ENCODE measurements around the gene CDH5. TPM values are rescaled to one million over a fixed set of nuclear protein-coding genes. Genes with fewer than 3 reads are reported as not detected.

The CDH5 gene
- total and polyA plus RNA-seq, 4 donors = 5.5 to 21.9 (median 17.5) TPM

DNA sequence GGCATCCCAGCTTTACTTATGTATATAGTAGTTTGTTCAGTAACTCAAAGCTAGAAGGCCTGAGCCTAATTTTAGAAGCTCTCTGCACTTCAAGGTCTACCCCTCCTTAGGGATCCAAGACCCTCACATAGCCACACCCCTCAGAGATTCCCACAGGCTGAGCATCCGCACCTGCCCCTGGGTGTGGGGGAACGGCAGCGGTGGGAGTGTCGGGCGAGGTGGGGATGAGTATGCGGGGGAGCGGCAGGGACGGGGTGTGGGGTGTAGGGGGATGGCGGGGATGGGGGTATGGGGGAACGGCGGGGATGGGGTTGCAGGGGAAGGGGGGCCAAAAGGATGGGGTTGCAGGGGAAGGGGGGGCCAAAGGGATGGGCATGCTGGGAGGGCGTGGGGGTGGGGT lies 35.7 kb downstream of the CDH5 start:
- no peak overlapping the region for H3K4me3 ChIP-seq (ENCODE audit: low read depth in 1 of 3, low read length in 3 of 3)
- no peak overlapping the region for H3K9ac ChIP-seq (ENCODE audit: low read depth in 1 of 2, low read length in 2 of 2)
- DNase-seq (ENCODE audit: low spot score) = no peak
- WGBS = 78% methylated on average over 12 of the region's 12 CpGs
- no peak overlapping the region for H3K27ac ChIP-seq (ENCODE audit: low read depth in 1 of 2, low read length in 2 of 2)
- no peaks in the 10 kb centered on the region for H3K9me3 ChIP-seq (ENCODE audit: control insufficient read depth in 4 of 4, low read length in 3 of 4)
- peaks cover 0 to 4% (median 0%) of the 10 kb centered on the region in 4 donors for H3K27me3 ChIP-seq (ENCODE audit: control insufficient read depth in 4 of 4, insufficient read depth in 4 of 4, low read length in 3 of 4)
- no peak for TF ChIP-seq TAF1 (conservative IDR thresholded peaks at IDR 0.05)
- no peak for TF ChIP-seq NR2F2 (IDR thresholded peaks at IDR 0.05)
- no peak for TF ChIP-seq HNF4G (IDR thresholded peaks at IDR 0.05)
- TF ChIP-seq, protein P1, sequence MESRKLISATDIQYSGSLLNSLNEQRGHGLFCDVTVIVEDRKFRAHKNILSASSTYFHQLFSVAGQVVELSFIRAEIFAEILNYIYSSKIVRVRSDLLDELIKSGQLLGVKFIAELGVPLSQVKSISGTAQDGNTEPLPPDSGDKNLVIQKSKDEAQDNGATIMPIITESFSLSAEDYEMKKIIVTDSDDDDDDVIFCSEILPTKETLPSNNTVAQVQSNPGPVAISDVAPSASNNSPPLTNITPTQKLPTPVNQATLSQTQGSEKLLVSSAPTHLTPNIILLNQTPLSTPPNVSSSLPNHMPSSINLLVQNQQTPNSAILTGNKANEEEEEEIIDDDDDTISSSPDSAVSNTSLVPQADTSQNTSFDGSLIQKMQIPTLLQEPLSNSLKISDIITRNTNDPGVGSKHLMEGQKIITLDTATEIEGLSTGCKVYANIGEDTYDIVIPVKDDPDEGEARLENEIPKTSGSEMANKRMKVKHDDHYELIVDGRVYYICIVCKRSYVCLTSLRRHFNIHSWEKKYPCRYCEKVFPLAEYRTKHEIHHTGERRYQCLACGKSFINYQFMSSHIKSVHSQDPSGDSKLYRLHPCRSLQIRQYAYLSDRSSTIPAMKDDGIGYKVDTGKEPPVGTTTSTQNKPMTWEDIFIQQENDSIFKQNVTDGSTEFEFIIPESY (IDR thresholded peaks at IDR 0.05) = no peak
- no peak for TF ChIP-seq RXRA (IDR thresholded peaks at IDR 0.05)
- peaks cover 0 to 7% (median 7%) of the 10 kb centered on the region in 4 donors for H3K4me1 ChIP-seq (ENCODE audit: control insufficient read depth in 4 of 4, insufficient read depth in 4 of 4, low read length in 3 of 4)
- H3K36me3 ChIP-seq (ENCODE audit: control insufficient read depth in 4 of 4, insufficient read depth in 3 of 4, low read depth in 1 of 4, low read length in 3 of 4) = peaks cover 0 to 2% (median 0%) of the 10 kb centered on the region in 4 donors

DNA sequence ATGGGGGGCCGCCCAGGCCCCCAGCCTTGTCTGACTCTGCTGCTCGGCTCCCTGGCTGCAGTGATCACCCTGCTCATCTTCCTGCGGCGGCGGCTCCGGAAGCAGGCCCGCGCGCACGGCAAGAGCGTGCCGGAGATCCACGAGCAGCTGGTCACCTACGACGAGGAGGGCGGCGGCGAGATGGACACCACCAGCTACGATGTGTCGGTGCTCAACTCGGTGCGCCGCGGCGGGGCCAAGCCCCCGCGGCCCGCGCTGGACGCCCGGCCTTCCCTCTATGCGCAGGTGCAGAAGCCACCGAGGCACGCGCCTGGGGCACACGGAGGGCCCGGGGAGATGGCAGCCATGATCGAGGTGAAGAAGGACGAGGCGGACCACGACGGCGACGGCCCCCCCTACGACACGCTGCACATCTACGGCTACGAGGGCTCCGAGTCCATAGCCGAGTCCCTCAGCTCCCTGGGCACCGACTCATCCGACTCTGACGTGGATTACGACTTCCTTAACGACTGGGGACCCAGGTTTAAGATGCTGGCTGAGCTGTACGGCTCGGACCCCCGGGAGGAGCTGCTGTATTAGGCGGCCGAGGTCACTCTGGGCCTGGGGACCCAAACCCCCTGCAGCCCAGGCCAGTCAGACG lies 36.2 kb downstream of the CDH5 start:
- 78% methylated on average over 61 of the region's 61 CpGs for WGBS
- H3K36me3 ChIP-seq (ENCODE audit: control insufficient read depth in 4 of 4, insufficient read depth in 3 of 4, low read depth in 1 of 4, low read length in 3 of 4) = peaks cover 0 to 2% (median 0%) of the 10 kb centered on the region in 4 donors
- TF ChIP-seq SP1 (IDR thresholded peaks at IDR 0.05) (no peak), FOXA2 (IDR thresholded peaks at IDR 0.05) (no peak), HNF4A (conservative IDR thresholded peaks at IDR 0.05) (no peak), JUND (IDR thresholded peaks at IDR 0.05) (no peak), GABPA (IDR thresholded peaks at IDR 0.05 in 1 of 2, conservative IDR thresholded peaks at IDR 0.05 in 1 of 2) (no peak), RAD21 (IDR thresholded peaks at IDR 0.05) (no peak)
- TF ChIP-seq, protein P2, sequence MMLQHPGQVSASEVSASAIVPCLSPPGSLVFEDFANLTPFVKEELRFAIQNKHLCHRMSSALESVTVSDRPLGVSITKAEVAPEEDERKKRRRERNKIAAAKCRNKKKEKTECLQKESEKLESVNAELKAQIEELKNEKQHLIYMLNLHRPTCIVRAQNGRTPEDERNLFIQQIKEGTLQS (IDR thresholded peaks at IDR 0.05) = no peak
- TF ChIP-seq, protein P3, sequence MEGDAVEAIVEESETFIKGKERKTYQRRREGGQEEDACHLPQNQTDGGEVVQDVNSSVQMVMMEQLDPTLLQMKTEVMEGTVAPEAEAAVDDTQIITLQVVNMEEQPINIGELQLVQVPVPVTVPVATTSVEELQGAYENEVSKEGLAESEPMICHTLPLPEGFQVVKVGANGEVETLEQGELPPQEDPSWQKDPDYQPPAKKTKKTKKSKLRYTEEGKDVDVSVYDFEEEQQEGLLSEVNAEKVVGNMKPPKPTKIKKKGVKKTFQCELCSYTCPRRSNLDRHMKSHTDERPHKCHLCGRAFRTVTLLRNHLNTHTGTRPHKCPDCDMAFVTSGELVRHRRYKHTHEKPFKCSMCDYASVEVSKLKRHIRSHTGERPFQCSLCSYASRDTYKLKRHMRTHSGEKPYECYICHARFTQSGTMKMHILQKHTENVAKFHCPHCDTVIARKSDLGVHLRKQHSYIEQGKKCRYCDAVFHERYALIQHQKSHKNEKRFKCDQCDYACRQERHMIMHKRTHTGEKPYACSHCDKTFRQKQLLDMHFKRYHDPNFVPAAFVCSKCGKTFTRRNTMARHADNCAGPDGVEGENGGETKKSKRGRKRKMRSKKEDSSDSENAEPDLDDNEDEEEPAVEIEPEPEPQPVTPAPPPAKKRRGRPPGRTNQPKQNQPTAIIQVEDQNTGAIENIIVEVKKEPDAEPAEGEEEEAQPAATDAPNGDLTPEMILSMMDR (IDR thresholded peaks at IDR 0.05; ENCODE audit: low read depth, low read length, missing input control) = no peak
- TF ChIP-seq, protein P4, sequence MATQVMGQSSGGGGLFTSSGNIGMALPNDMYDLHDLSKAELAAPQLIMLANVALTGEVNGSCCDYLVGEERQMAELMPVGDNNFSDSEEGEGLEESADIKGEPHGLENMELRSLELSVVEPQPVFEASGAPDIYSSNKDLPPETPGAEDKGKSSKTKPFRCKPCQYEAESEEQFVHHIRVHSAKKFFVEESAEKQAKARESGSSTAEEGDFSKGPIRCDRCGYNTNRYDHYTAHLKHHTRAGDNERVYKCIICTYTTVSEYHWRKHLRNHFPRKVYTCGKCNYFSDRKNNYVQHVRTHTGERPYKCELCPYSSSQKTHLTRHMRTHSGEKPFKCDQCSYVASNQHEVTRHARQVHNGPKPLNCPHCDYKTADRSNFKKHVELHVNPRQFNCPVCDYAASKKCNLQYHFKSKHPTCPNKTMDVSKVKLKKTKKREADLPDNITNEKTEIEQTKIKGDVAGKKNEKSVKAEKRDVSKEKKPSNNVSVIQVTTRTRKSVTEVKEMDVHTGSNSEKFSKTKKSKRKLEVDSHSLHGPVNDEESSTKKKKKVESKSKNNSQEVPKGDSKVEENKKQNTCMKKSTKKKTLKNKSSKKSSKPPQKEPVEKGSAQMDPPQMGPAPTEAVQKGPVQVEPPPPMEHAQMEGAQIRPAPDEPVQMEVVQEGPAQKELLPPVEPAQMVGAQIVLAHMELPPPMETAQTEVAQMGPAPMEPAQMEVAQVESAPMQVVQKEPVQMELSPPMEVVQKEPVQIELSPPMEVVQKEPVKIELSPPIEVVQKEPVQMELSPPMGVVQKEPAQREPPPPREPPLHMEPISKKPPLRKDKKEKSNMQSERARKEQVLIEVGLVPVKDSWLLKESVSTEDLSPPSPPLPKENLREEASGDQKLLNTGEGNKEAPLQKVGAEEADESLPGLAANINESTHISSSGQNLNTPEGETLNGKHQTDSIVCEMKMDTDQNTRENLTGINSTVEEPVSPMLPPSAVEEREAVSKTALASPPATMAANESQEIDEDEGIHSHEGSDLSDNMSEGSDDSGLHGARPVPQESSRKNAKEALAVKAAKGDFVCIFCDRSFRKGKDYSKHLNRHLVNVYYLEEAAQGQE (IDR thresholded peaks at IDR 0.05) = no peak
- TF ChIP-seq, protein P5, sequence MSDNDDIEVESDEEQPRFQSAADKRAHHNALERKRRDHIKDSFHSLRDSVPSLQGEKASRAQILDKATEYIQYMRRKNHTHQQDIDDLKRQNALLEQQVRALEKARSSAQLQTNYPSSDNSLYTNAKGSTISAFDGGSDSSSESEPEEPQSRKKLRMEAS (IDR thresholded peaks at IDR 0.05) = no peak
- TF ChIP-seq, protein P1 (IDR thresholded peaks at IDR 0.05) = no peak
- peaks cover 0 to 4% (median 0%) of the 10 kb centered on the region in 4 donors for H3K27me3 ChIP-seq (ENCODE audit: control insufficient read depth in 4 of 4, insufficient read depth in 4 of 4, low read length in 3 of 4)
- DNase-seq (ENCODE audit: low spot score) = no peak
- peaks cover 0 to 8% (median 7%) of the 10 kb centered on the region in 4 donors for H3K4me1 ChIP-seq (ENCODE audit: control insufficient read depth in 4 of 4, insufficient read depth in 4 of 4, low read length in 3 of 4)
- no peaks in the 10 kb centered on the region for H3K9me3 ChIP-seq (ENCODE audit: control insufficient read depth in 4 of 4, low read length in 3 of 4)
- H3K27ac ChIP-seq (ENCODE audit: low read depth in 1 of 2, low read length in 2 of 2) = no peak overlapping the region
- no peak overlapping the region for H3K9ac ChIP-seq (ENCODE audit: low read depth in 1 of 2, low read length in 2 of 2)
- no peak overlapping the region for H3K4me3 ChIP-seq (ENCODE audit: low read depth in 1 of 3, low read length in 3 of 3)
